ENCODE data around the gene SHC2. TPM values are rescaled to one million over a fixed set of nuclear protein-coding genes. Genes with fewer than 3 reads are reported as not detected.

The SHC2 gene
- total and polyA plus RNA-seq, 2 experiments from 2014 or later: 2.2 to 4.6 TPM

DNA sequence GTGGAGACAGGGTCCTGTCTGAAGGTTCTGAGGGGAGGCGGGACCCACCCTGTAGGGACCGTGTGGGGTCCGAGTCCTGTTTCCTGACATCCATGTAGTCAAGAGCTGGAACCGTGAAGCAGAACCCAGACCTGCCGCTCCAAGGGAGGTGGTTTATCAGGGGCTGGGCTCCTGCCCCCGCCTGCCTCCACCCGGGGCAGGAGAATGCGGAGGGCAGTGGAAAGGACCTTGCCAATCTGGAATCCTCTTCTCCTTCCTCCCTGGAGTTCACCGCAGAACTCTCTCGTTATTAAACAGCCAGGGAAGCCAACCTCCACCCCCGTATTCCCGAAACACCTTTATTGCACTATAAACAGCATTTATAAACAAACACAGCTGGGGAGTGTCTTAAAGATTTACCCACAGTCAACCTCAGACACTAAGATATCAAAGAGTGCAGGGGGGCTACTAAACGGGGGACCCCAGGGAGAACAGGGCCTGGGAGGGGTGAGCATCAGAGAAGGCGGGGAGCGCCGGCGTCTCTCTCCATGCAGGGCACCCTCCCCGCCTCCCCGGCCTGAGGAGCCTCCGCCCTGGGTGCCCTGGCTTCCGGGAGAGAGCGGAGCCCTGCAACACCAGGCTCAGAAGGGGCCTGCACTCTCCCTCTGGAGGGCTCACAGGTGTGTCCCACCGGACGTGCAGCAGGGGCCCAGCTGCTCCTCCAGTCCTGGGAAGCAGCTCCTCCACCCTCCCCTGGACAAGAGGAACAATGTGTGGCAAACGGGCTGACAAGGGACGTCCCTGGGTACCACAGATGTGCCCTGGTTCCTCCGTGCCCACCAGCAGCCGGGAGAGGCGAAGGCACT is 55.5 kb downstream of the SHC2 start:
- H3K4me3 Mint-ChIP-seq: no peak overlapping the region
- no peak overlapping the region for H2AFZ ChIP-seq
- H3K36me3 Mint-ChIP-seq (ENCODE audit: low read depth): no peaks in the 10 kb centered on the region
- H3F3A ChIP-seq (replicated peaks; ENCODE audit: low read depth): 0 out of 2 replicates have a peak, but pooled peaks cover 3% of the 10 kb centered on the region
- H3K4me3 ChIP-seq: no peak overlapping the region
- no peaks in the 10 kb centered on the region for H3K79me2 ChIP-seq (replicated peaks; ENCODE audit: insufficient read depth)
- no peak overlapping the region for H3K27ac Mint-ChIP-seq
- peaks cover 8% of the 10 kb centered on the region; the same call in 2 of the 3 replicates for H3K4me1 Mint-ChIP-seq
- ATAC-seq (no peak), DNase-seq (ENCODE audit: low spot score) (no peak)
- H3K4me2 ChIP-seq: no peak overlapping the region
- H4K20me1 ChIP-seq (replicated peaks; ENCODE audit: insufficient read depth): no peaks in the 10 kb centered on the region
- H3K27me3 ChIP-seq (ENCODE audit: insufficient read depth): peaks cover 11% of the 10 kb centered on the region
- no peak overlapping the region for H3K27ac ChIP-seq (ENCODE audit: low read depth)
- H3K27me3 Mint-ChIP-seq (ENCODE audit: insufficient read depth, low read depth, poor library complexity): peaks cover 12% of the 10 kb centered on the region
- H3K4me1 ChIP-seq (ENCODE audit: insufficient read depth): peaks cover 3% of the 10 kb centered on the region; the same call in 1 of the 2 replicates
- peaks cover 10% of the 10 kb centered on the region; the same call in 2 of the 3 replicates for H3K9me3 Mint-ChIP-seq
- TF ChIP-seq STAT1 (IDR thresholded peaks at IDR 0.05; ENCODE audit: unreplicated experiment) (no peak), REST (IDR thresholded peaks at IDR 0.05; ENCODE audit: unreplicated experiment) (no peak), NANOG (IDR thresholded peaks at IDR 0.05; ENCODE audit: borderline replicate concordance) (no peak), ZNF114 (CRISPR knock-in tag; IDR thresholded peaks at IDR 0.05) (no peak), JUNB (IDR thresholded peaks at IDR 0.05; ENCODE audit: unreplicated experiment) (no peak), ZNF331 (CRISPR knock-in tag; IDR thresholded peaks at IDR 0.05; ENCODE audit: low read depth) (no peak), ETS1 (IDR thresholded peaks at IDR 0.05) (no peak), ZNF462 (CRISPR knock-in tag; IDR thresholded peaks at IDR 0.05) (no peak), EZH2phosphoT487 (IDR thresholded peaks at IDR 0.05; ENCODE audit: unreplicated experiment) (no peak), EZH2 (IDR thresholded peaks at IDR 0.05; ENCODE audit: low read depth, unreplicated experiment) (no peak), CREB1 (CRISPR knock-in tag; IDR thresholded peaks at IDR 0.05; ENCODE audit: low read depth) (no peak), POLR2AphosphoS5 (IDR thresholded peaks at IDR 0.05; ENCODE audit: low read depth) (no peak)
- TF ChIP-seq, protein P1, sequence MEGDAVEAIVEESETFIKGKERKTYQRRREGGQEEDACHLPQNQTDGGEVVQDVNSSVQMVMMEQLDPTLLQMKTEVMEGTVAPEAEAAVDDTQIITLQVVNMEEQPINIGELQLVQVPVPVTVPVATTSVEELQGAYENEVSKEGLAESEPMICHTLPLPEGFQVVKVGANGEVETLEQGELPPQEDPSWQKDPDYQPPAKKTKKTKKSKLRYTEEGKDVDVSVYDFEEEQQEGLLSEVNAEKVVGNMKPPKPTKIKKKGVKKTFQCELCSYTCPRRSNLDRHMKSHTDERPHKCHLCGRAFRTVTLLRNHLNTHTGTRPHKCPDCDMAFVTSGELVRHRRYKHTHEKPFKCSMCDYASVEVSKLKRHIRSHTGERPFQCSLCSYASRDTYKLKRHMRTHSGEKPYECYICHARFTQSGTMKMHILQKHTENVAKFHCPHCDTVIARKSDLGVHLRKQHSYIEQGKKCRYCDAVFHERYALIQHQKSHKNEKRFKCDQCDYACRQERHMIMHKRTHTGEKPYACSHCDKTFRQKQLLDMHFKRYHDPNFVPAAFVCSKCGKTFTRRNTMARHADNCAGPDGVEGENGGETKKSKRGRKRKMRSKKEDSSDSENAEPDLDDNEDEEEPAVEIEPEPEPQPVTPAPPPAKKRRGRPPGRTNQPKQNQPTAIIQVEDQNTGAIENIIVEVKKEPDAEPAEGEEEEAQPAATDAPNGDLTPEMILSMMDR (conservative IDR thresholded peaks at IDR 0.05; ENCODE audit: low read depth in 2 of 2): no peak
- no peaks in the 10 kb centered on the region for H3K9me2 ChIP-seq (ENCODE audit: insufficient read depth)
- no peaks in the 10 kb centered on the region for H3K36me3 ChIP-seq (ENCODE audit: insufficient read depth)

Measured in GM23338 (cell line).